Fibroblast of pulmonary artery (primary cell): ENCODE measurements around the gene TEX22.

ENCODE experiments used
- DNase-seq: peaks from one replicate; pipeline ENCODE4 v3.0.0-alpha.2; 2010; ENCODE audit warnings: low read depth
- H3K4me3 ChIP-seq: replicated peaks from 2 replicates; pipeline ENCODE4 v1.5.1; 2011; ENCODE audit warnings: low read depth, mild to moderate bottlenecking, control low read depth, low read length, moderate library complexity
- TF ChIP-seq, protein P1 (sequence below): IDR thresholded peaks from 2 replicates; pipeline ENCODE4 v1.5.1; 2011; ENCODE audit warnings: mild to moderate bottlenecking, control low read depth, low read length, inconsistent platforms; ENCODE audit errors: missing control alignments

TEX22 gene

DNA sequence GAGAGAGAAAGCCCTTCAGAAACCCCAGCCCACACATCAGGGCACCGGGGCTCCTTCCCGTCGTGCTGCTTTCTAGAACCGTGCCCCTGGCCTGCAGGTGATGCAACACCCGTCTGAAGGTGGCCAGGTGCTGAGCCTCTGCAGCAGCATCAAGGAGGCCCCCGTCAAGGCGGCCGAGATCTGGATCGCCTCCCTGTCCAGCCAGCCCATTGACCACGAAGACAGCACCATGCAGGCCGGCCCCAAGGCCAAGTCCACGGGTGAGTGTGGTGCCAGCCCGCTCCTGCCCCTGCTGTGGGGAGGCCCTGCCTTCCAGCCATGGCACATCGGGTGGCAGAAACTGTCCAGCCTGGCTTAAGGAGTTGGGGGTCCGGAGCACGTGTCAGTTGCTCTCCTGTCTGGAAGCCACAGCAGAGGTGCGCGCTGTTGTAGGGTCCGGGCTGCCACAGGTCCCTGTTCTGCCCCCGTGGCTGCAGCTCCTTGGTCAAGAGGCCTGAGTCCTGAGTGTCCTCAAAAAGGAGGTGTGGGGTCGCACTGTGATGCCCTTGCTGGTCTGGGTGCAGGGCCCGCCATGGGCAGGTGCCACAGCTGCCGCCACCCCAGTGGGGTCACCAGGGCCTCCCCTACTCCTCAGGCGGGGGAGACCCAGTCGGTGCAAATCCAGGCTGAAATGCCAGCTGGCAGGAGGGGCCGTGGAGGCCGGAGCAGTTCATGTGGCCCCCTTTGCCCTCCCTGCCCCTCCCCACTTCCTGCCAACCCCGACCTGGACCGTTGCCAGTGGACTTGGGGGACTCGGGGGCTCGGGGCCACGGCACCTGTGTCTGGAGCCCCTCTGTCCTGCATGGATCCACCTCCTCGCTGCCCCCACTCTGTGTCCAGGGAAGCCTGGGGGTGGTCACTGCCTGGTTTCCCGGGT lies 31.0 kb upstream of the TEX22 start:
- DNase-seq = no peak
- TF ChIP-seq, protein P1, sequence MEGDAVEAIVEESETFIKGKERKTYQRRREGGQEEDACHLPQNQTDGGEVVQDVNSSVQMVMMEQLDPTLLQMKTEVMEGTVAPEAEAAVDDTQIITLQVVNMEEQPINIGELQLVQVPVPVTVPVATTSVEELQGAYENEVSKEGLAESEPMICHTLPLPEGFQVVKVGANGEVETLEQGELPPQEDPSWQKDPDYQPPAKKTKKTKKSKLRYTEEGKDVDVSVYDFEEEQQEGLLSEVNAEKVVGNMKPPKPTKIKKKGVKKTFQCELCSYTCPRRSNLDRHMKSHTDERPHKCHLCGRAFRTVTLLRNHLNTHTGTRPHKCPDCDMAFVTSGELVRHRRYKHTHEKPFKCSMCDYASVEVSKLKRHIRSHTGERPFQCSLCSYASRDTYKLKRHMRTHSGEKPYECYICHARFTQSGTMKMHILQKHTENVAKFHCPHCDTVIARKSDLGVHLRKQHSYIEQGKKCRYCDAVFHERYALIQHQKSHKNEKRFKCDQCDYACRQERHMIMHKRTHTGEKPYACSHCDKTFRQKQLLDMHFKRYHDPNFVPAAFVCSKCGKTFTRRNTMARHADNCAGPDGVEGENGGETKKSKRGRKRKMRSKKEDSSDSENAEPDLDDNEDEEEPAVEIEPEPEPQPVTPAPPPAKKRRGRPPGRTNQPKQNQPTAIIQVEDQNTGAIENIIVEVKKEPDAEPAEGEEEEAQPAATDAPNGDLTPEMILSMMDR = no peak
- no peak overlapping the region for H3K4me3 ChIP-seq

DNA sequence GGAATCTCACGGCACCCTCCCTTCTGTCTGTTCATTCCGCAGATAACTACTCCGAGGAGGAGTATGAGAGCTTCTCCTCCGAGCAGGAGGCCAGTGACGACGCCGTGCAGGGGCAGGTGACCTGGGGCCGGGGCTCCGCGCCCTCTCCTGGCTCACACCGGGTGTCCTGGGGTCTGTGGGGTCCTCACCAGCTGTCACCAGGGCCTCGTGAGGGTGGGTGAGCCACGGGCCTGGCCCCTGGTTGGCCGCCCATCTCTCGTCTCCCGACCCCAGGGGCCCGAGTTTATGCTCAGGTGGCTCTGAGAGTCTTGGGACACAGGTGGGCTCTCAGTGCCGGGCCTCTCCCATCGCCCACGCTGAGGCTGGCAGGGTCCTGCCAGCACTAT lies 30.3 kb upstream of the TEX22 start:
- no peak overlapping the region for H3K4me3 ChIP-seq
- no peak for DNase-seq
- TF ChIP-seq, protein P1 = no peak

DNA sequence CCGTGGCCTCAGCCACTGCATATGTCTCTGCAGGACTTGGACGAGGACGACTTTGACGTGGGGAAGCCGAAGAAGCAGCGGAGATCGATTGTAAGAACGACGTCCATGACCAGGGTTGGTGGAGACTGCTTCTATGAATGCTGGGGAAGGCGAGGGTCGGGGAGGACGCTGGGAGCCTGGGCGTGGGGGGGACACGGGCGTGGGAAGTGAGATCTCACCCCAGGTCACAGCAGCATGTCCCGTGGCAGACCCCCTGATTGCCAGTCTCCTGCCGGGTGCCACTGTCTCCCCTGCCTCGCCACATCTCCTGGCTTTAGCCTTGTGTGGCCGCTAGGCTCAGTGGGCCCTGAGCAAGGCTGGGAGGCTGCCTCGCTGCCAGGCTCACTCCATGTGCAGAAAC lies 29.9 kb upstream of the TEX22 start:
- no peak overlapping the region for H3K4me3 ChIP-seq
- no peak for DNase-seq

DNA sequence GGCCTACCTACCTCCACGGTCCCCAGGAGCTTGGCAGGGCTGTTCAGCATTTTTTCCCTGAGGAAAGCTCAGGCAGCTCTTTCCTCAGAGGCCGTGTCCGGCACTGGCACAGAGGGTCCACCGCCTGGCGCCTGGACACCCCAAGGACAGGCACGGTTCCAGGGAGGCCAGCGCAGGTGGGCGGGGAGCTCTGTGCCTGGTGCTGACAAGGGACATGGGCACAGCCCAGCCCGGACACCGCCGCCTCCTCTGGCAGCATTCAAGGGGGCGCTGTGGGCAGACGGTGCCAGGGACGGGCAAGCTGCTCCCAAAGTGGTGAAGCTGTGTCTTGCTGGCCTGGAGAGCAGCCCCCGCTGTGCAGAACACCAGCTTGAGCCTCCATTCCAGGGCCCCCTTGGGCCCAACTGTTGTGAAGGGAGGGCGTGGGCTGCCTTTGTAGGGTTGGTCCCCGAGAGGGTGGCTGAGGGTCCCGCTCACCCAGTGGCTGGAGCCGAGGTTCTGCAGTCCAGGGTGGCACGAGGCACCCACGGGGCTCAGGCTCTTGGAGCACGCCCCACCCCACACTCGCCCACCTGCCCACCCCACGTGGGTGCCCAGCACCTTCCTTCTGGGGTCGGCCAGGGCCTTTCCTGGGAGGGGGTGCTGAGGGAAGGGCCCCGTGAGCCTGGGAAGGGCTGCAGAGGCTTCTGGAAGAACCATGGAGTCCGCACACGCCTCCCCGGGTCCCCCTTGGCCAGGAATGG lies 29.3 kb upstream of the TEX22 start:
- TF ChIP-seq, protein P1 = no peak
- no peak for DNase-seq
- H3K4me3 ChIP-seq = no peak overlapping the region

More for the DNA sequence above, 29.9 kb upstream of the TEX22 start:
- TF ChIP-seq, protein P1 = no peak

DNA sequence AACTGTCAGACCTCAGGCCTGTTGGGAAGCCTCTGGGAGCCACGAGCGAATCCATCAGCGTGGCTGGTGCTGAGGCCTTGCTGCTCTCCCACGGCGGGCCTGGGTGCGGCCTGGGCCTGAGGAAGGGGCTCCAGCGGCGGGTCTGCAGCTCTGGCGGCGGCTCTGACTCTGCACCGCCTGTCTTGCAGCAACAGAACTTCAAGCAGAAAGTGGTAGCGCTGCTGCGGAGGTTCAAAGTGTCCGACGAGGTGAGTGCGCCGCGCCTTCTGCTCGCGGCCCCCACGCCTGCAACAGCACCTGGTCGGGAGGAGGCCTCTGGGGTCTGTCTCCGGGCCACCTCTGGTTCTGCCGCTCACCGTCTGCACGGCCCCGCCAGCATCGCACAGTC lies 28.7 kb upstream of the TEX22 start:
- no peak for DNase-seq
- no peak overlapping the region for H3K4me3 ChIP-seq
- TF ChIP-seq, protein P1 = no peak

DNA sequence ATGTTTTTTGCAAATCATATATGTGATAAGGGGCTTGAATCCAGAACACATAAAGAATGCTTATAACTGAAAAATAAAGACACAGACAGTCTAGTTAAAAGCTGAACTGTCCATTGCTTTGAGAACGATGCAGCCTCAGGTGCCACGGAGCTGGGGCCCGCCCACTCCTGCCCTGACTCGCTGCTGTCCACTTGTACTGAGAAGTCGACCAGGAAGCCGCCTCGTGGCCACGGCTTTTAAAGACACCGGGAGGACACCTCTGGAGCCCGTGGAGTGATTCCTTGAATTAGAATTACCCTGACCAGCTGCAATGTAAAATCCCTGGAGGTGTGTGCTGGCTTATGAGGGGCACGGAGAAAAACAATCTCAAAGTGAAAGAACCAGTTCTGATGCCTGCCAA lies 23.9 kb upstream of the TEX22 start:
- no peak for DNase-seq
- TF ChIP-seq, protein P1 = no peak
- H3K4me3 ChIP-seq = no peak overlapping the region
